ENCODE measurements around the gene OR2T33.

Gene OR2T33

DNA sequence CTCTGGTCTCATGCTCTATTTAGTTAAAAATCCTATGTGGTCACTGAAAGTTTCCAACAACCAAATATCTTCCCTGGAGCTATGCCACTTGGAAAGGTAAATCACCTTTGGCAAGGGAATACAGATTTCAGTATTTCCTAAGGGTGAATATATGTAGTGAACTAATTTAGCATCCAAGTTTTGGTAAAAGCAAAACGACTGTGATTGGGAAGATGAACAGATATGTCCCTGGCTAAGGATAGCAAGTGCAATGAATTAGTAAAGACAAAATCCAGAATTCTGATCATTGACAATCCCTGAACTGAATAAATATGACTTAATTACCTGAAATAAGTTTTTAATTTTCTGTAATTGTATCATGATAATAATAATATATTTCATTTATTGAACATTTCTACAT lies at the start of gene OR2T33:
OR2T33 (minus strand) TSS at position 101 of the 400 bp plus-strand sequence. CDS start 4,162 bp downstream, outside the sequence.
- no peak for TF ChIP-seq TEAD4 (IDR thresholded peaks at IDR 0.05)
- no peak for TF ChIP-seq CREB1 (IDR thresholded peaks at IDR 0.05; ENCODE audit: low read depth)
- TF ChIP-seq RAD21 (IDR thresholded peaks at IDR 0.05; ENCODE audit: low read depth): no peak
- TF ChIP-seq CEBPB (IDR thresholded peaks at IDR 0.05): no peak
- TF ChIP-seq ZBTB7A (IDR thresholded peaks at IDR 0.05; ENCODE audit: low read depth): no peak
- no peak for TF ChIP-seq REST (IDR thresholded peaks at IDR 0.05; ENCODE audit: low read depth)
- no peak for TF ChIP-seq EP300 (IDR thresholded peaks at IDR 0.05; ENCODE audit: borderline replicate concordance)
- no peak for TF ChIP-seq EGR1 (IDR thresholded peaks at IDR 0.05)
- no peak for TF ChIP-seq FOXM1 (IDR thresholded peaks at IDR 0.05; ENCODE audit: borderline replicate concordance, low read depth)

DNA sequence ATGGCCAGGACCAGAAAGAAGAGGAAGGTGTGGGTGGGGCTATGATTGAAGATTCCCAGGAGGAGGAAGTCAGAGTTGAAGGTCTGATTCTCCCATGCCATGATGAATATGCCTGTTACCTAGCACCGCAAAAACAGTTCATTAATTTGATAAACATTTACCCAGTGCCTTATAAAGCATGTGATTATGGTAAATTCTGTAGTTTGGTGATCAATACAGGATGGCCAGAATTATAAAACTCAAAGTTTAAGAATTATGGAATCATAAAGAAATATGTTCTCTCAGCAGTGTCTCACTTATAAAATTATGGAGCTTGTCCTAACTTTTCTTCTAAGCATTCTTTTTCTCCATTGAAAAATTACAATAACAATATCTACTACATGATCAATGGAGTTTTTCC lies 46.7 kb upstream of the OR2T33 start, which contains the start of gene OR2M7:
OR2M7 (minus strand) TSS at position 101 of the 400 bp plus-strand sequence; CDS start at position 101, 0 bp downstream.
- no peak for TF ChIP-seq TCF12 (IDR thresholded peaks at IDR 0.05; ENCODE audit: low read depth)
- TF ChIP-seq REST (IDR thresholded peaks at IDR 0.05; ENCODE audit: low read depth): no peak
- no peak for TF ChIP-seq ZBTB7A (IDR thresholded peaks at IDR 0.05; ENCODE audit: low read depth)
- no peak for TF ChIP-seq NFIC (IDR thresholded peaks at IDR 0.05)
- no peak for TF ChIP-seq USF1 (IDR thresholded peaks at IDR 0.05)
- no peak for TF ChIP-seq YY1 (IDR thresholded peaks at IDR 0.05; ENCODE audit: low read depth)
- TF ChIP-seq MAX (IDR thresholded peaks at IDR 0.05): no peak
- TF ChIP-seq FOXM1 (IDR thresholded peaks at IDR 0.05; ENCODE audit: borderline replicate concordance, low read depth): no peak
- no peak for TF ChIP-seq TAF1 (IDR thresholded peaks at IDR 0.05; ENCODE audit: low read depth)
- no peak for TF ChIP-seq CEBPB (IDR thresholded peaks at IDR 0.05)
- TF ChIP-seq CREB1 (IDR thresholded peaks at IDR 0.05; ENCODE audit: low read depth): no peak
- no peak for TF ChIP-seq RAD21 (IDR thresholded peaks at IDR 0.05; ENCODE audit: low read depth)
- no peak for TF ChIP-seq EP300 (IDR thresholded peaks at IDR 0.05; ENCODE audit: borderline replicate concordance)
- TF ChIP-seq TEAD4 (IDR thresholded peaks at IDR 0.05): no peak
- no peak for TF ChIP-seq EGR1 (IDR thresholded peaks at IDR 0.05)

DNA sequence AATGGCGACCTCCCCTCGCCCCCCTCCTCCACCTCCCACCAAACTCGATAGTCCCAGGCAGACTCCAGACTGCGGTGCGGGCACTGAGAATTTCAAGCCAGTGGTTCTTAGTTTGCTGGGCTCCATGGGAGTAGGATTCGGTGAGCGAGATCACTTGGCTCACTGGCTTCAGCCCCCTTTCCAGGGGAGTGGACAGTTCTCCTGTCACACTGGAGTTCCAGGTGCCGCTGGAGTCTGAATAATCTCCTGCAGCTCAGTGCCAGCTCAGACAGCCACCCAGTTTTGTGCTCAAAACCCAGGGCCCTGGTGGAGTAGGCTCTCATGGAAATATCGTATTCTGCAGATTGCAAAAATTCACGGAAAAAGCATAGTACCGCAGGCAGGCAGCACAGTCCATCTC lies 39.0 kb upstream of the OR2T33 start:
- TF ChIP-seq TCF12 (IDR thresholded peaks at IDR 0.05; ENCODE audit: low read depth): no peak
- TF ChIP-seq EP300 (IDR thresholded peaks at IDR 0.05; ENCODE audit: borderline replicate concordance): no peak
- TF ChIP-seq RAD21 (IDR thresholded peaks at IDR 0.05; ENCODE audit: low read depth): no peak
- TF ChIP-seq ZBTB7A (IDR thresholded peaks at IDR 0.05; ENCODE audit: low read depth): no peak
- TF ChIP-seq CREB1 (IDR thresholded peaks at IDR 0.05; ENCODE audit: low read depth): no peak
- no peak for TF ChIP-seq NFIC (IDR thresholded peaks at IDR 0.05)
- TF ChIP-seq CEBPB (IDR thresholded peaks at IDR 0.05): no peak
- TF ChIP-seq YY1 (IDR thresholded peaks at IDR 0.05; ENCODE audit: low read depth): no peak
- no peak for TF ChIP-seq EGR1 (IDR thresholded peaks at IDR 0.05)
- TF ChIP-seq REST (IDR thresholded peaks at IDR 0.05; ENCODE audit: low read depth): no peak
- no peak for TF ChIP-seq TAF1 (IDR thresholded peaks at IDR 0.05; ENCODE audit: low read depth)

- TF ChIP-seq TAF1 (IDR thresholded peaks at IDR 0.05; ENCODE audit: low read depth) (no peak), CEBPB (IDR thresholded peaks at IDR 0.05) (no peak), ZBTB7A (IDR thresholded peaks at IDR 0.05; ENCODE audit: low read depth) (no peak), USF1 (IDR thresholded peaks at IDR 0.05) (no peak), RAD21 (IDR thresholded peaks at IDR 0.05; ENCODE audit: low read depth) (no peak), CREB1 (IDR thresholded peaks at IDR 0.05; ENCODE audit: low read depth) (no peak), YY1 (IDR thresholded peaks at IDR 0.05; ENCODE audit: low read depth) (no peak), FOXM1 (IDR thresholded peaks at IDR 0.05; ENCODE audit: borderline replicate concordance, low read depth) (no peak), TEAD4 (IDR thresholded peaks at IDR 0.05) (no peak), EGR1 (IDR thresholded peaks at IDR 0.05) (no peak), TCF12 (IDR thresholded peaks at IDR 0.05; ENCODE audit: low read depth) (no peak), NFIC (IDR thresholded peaks at IDR 0.05) (no peak), EP300 (IDR thresholded peaks at IDR 0.05; ENCODE audit: borderline replicate concordance) (no peak), MAX (IDR thresholded peaks at IDR 0.05) (no peak), REST (IDR thresholded peaks at IDR 0.05; ENCODE audit: low read depth) (no peak)
These were observed 28.3 kb upstream of the OR2T33 start for GRCh38 chr1:248306103-248306502.
